Endometrium (tissue), 2 donors: ENCODE results near the gene GLRX5.
"Not testable (repeated sequence)": the region's sequence is repeated elsewhere in the genome, so short reads cannot be mapped to it uniquely, and the experiment has no call there.

ENCODE experiments used
- FAIRE-seq: peaks from 2 replicates; lab custom pipeline; 2012; peaks lifted over from hg19 to GRCh38; lab: Jason Lieb, UNC
- donor health status: control.
- donor health status: control.

GLRX5 gene

DNA sequence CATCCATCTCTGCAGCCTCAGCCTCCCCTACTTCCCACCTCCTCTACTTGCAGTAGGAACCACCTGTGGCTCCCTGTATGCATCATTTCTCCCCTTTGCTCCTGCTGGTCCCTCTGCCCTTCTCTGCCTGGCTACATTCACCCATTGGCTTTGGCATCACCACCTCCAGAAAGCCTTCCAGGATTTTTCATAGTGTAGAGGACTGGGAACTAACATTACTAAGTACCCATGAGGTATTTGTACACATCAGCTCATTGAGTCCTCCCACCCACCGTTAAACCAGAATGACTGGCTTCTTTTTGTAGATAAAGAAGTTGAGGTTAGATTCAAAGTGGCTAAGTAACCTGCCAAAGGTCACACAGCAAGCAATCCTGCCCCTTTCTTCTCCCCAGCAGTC lies 35.5 kb upstream of the GLRX5 start:
- no peak for FAIRE-seq

DNA sequence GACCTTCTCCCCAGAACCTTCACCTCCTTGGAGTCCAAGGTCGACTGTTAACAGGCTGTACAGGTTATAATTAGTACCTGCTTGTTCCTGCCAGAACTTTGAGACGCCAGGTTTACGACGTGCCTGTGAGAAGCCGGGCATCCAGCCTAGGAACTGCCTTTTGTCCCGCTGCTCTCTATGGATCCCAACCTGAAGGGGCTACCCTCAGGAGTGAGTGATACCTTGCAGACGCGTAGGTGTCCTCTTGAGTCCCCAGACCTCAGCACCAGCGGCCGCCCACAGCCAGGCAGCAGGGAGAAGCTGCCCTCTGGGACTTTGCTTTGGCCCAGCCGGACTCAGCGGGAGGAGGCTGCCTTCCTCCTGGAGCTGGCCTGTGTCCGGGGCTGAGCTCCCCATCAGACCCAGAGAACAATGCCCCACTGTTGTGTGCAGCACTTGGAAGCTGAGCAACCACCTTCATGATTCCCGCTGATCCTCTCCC lies 34.6 kb upstream of the GLRX5 start:
- FAIRE-seq: no peak

DNA sequence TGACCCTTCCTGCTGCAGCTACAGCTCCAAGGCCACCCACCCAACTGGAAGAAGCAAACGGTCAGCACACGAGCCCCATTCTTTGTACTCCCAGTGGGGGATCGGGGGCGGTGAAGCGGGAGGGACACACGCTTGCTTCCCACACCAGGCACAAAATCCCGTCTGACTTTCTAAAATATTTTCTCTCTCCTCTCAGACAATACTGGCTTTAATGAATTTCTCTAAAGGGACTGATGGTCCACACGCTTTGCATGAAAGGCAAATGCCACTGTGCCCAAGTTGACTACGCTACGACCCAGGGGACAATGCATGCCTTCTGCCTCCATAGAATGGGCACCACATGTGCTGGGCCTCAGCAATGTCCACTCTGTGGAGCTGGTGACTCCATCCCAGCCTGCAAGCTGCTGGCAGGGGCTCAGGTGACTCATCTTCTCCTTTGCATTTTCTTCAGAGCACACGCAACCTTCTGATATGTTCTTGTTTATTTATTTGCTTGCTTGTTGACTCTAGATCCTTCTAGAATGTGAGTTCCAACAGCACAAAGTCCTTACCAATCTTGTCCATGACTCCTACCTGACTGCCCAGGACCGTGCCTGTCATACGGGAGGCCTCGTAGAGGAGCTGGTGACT lies 34.0 kb upstream of the GLRX5 start:
- FAIRE-seq: no peak

DNA sequence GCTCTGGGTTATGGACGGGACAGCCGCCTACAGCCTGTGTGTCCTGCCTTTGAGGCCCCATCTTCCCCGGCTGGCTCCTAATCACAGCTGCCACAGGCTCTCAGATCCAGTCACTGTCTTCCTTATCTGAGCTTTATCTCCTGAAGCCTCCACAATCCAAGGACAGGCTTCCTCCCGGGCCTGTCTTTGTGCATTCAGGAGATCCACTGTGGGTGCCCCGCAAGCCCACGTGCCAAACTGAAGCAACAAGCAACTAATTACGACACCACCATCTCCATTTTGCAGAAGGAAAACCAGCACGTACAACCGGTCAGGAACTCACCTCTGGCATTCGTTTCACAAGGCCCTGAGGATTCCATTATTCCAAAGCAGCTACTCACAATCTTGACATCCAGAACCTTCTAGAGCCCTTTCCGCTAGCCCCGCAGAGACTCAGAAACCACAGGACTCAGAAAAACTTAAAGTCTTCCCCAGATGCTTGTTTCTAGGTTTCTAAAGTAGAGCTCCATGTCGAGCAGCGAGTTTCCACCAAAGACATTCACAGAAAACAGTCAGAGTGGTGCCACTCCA lies 32.4 kb upstream of the GLRX5 start:
- FAIRE-seq: no peak

DNA sequence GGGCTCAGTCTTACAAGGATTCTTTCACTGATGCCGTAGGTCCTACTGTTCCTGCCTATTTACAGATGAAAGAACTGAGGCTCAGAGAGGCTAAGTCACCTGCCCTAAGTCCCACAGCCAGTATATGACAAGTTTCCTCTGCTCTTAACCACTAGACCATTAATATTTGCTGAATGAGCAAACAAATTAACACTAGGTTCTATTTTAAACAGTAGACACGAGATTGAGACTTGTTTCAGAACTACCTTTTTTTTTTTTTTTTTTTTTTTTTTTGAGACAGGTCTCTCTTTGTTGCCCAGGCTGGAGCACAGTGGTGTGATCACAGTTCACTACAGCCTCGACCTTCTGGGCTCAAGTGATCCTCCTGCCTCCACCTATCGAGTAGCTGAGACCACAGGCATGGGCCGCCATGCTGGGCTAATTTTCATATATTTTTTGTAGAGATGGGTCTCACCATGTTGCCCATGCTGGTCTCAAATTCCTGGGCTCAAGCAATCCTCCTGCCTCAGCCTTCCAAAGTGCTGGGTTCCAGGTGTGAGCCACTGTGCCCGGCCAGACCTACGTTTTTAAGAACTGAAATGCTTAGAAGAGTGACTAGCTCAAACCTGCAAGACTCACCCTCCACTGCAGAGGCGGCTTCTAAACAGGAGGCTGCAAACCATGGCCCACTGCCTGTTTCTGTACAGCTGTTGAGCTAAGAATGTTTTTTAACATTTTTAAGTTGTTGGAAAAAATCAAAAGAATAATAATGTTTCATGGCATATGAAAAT lies 31.3 kb upstream of the GLRX5 start:
- no peak for FAIRE-seq

DNA sequence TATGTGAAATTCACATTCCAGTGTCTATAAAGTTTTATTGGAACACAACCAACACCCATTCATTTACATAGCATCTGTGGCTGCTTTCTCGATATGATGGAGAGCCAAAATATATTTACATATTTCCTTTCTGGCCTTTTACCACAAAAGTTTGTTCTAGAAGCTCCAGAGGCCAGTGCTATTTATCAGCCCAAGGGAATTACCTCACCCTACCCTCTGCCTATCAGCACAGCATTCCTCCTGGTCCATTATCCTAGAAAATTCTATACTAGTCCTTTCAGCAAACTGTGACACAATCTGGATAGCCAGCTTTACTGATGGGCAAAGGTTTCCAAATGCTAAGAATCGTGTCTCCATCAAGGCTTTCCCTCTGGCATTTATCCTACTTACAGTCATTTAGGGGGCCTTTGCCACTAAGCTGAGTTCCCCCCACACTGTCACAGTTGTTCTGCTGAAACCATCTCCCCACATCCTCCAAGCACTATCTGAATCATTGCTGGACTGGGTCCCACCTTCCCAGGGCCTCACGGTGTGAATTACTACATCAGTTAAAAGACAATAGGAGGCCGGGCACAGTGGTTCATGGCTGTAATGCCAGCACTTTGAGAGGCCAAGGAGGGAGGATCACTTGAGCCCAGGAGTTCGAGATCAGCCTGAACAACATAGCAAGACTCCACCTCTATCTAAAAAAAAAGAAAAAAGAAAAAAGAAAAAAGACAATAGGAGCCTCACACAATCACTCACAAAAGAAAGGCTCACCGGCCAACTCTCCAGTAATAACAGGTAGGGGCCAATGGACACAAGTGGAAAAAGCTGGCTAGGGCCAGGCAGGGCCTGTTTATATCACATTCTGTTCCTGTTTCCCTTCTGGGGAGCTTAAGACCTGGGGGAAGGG lies 30.5 kb upstream of the GLRX5 start:
- no peak for FAIRE-seq

DNA sequence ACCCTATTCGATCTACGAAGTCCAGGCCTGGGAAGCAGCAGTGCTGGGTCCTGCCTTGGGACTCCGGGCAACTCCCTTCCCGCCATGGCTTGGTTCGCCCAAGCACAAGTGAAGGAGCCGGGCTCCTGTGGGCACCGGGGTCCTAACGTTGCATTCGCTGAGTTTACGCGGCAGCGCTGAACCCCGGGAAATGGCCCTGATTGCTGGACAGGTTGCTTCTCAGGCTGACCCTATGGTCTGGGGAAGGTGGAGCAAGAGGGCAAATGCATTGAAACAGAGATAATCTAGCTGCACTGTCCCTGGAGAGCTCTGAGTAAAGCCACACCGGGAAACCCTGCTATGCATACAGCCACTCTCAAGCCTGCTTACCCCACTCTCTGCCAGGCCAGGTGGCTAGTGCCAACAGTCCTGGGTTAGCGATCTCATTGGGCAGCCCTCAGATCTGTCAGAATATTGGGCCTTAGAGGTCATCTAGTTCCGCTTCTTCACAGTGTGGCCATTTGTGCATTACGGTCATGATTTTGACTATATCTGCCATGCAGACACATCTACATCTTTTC lies 29.7 kb upstream of the GLRX5 start:
- FAIRE-seq: no peak

DNA sequence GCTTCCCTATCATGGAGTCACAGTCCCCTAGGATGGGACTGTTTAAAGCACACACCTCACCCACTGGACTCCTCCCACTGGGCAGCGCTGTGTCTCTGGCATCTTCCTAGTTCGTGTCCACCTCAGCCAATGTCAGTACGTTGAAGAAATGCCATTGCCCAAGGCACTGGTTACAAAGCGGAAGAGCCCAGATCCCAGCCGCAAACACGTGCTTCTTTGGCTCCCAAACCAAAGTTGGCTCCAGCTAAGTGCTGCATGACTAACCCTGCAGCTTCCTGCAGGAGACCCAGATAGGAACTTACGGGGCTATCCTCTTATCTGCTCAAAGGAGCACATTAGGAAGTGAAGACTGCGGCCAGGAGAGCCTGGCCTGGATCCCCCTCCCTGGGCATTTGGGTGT lies 27.7 kb upstream of the GLRX5 start:
- FAIRE-seq: no peak

DNA sequence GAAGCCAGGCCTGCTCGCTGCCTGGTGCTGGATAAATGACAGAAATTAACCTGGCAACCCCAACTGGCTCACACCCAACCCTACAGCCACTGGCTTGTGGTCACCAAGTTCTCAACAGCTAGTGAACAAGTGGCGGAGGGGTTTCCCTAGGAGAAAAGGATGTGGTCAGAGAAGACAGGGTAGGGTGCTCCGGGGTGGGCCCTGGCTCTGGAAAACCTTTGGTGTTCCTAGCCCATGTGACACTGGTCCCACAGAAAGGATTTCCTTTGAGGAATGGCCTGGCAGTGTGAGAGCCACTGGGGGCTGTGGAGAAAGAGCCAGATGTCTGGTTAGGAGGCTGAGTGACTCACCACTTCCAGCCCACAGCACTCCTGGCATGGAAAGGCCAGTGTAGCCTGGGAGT lies 27.1 kb upstream of the GLRX5 start:
- FAIRE-seq: no peak

DNA sequence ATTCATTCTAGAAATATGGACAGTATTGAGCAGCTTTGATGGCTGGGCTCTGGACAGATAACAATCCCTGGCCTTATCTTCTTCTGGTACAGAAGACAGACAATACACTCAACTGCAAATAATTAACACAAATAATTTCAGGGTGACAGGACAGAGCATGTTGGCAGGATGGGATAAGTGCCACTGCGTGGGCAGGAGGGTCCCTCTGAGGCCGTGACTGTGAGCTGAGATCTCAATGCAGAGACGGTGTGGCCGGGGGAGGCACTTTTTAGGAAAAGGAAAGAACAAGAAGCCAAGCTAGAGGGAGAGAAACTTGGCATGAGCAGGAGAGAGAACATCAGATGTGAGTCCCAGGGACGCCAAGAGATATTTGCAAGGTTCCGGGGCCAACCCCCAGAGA lies 26.5 kb upstream of the GLRX5 start:
- FAIRE-seq: no peak

DNA sequence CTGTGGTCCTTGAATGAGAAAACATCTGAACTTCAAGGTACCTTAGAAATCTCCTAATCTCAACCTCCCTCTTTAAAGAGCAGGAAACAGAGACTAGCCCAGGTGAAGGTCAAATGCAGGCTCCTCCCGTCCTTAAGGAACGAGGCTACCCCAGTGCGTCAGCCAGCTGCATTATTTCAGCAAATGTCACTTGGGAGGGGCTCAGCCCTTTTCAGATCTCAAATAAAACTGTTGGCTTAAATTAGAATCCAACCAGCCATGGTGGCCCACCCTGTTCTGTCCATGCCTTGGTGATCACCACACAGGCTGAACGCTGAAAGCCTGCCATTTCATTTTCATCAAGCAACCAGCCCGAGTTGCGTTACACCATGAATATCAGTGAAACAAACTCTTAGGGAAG lies 25.4 kb upstream of the GLRX5 start:
- no peak for FAIRE-seq

DNA sequence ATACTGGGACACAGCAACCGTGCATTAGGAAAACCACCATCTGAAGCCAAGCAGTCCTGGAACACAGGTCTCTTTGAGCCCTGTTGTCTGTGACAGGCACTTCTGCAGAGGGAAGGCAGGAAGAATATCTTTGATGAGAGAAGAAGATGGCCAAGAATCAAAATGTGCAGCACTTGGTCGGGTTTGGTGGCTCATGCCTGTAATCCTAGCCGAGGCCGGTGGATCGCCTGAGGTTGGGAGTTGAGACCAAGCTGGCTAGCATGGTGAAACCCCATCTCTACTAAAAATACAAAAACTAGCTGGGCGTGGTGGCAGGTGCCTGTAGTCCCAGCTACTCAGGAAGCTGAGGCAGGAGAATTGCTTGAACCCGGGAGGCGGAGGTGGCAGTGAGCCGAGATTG lies 24.5 kb upstream of the GLRX5 start:
- FAIRE-seq: not testable (repeated sequence)

DNA sequence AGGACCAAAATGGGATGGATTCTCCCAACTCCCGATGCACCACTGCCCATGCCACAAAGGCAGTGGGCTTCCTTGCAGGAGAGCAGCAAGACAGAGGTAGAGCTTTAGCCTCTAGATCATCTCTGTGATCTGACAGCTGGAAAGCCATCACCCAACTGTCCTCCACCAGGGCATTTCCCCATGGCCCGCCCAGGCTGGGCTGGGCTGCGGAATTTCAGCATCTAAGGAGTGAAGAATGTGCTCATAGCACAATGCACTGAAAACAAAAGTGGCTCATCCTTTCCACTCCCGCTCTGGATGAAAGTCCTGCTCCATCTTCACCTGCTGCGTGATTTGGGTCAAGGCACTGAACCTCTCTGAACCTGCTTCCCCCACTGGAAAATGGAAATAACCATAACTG lies 24.0 kb upstream of the GLRX5 start:
- FAIRE-seq: no peak

DNA sequence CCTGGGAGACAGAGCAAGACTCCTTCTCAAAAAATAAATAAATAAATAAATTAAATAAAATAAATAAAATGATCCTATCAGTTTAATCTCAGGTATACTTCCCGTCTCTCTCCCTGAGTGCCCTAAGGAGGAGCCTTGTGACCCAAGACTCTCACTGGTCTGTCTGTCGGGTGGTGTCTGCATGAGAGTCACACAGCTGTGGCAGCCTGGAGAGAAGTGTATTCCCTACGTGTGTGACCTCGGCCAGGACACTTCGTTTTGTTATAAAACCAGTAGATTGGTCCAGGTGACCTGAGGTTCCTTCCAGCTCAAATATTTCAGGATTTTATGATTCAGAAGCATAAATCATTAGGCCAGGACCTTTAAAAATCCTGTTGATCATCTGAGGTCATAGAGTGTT lies 23.2 kb upstream of the GLRX5 start:
- no peak for FAIRE-seq

DNA sequence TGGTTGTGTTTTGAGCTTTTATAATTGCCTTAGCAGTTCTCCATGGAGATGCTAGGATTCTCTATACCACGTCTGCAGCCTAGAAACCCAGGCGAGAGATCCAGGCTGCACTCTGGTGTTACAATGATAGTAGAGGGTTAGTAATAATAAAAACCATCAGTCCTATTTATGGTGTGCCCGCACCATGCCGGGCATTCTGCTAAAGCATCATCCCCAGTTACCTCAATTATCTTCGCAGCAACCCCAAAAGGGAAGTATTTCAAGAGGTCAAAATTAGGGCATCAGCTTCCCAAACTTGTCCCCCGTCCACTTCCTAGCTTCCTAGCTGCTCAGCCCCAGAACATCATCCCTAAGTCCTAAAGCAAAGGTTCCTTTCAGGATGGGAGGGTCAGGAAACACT lies 21.6 kb upstream of the GLRX5 start:
- no peak for FAIRE-seq

DNA sequence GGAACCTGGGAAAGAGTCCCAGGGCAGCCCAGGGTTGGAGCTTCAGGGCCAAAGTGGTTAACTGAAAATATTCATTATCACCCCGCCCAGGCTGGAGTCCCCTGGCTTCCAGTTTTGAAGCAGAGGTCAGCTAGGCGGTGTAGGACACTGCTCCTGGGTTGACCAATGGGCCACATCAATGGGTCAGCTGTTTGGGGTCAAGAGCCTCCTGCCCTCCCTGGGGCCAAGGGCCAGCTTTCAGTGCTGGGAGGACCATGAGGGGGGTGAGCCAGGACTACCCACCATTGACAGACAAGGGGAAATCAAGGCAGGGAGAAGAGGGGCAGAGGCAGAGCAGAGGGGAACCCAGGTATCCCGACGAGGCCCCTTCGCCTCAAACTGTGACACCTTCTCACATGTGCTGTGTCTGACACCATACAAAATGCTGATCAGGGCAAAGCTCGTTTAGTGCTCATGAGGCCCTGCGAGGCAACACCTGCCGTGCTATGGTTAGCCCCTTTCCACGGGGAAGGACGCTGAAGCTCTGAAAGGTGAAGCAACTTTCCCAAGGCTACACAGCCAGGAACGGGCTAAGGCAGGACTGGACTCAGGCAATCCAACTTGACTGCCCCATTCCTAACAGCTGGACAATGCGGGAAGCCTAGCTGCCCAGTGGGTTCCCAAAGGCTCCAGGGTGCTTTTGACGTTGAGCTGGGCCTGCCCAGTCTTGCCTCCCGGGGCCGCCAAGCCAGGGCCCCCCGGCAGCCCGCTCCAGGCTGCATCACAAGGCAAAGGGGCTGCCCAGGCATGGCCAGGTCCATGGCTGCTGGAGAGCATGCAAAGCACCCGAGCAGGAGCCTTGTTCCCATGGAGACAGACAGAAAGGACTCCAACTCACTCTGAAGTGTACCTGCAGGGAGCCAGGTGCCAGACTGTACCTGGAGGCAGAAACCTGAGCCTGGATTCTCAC lies 20.4 kb upstream of the GLRX5 start:
- FAIRE-seq: no peak

DNA sequence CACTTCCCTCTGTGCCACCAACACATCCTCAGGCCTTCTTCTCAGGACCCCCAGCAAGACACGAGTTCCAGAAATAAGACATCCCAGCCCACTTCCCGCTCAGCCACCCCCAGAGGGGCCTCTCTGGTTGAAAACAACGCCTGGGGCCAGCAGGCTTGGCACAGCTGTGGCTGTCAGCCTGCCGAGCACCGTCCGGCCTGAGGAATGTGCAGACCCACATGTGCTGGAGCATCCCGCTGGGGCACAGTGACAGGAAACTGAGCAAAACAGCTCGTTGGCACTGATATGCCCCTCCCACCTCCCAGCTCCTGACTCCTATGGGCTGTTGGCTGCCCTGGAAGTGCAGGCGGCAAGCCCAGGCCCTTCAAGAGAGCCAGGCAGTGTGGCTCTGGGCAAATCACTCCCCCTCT lies 19.8 kb upstream of the GLRX5 start:
- FAIRE-seq: no peak

DNA sequence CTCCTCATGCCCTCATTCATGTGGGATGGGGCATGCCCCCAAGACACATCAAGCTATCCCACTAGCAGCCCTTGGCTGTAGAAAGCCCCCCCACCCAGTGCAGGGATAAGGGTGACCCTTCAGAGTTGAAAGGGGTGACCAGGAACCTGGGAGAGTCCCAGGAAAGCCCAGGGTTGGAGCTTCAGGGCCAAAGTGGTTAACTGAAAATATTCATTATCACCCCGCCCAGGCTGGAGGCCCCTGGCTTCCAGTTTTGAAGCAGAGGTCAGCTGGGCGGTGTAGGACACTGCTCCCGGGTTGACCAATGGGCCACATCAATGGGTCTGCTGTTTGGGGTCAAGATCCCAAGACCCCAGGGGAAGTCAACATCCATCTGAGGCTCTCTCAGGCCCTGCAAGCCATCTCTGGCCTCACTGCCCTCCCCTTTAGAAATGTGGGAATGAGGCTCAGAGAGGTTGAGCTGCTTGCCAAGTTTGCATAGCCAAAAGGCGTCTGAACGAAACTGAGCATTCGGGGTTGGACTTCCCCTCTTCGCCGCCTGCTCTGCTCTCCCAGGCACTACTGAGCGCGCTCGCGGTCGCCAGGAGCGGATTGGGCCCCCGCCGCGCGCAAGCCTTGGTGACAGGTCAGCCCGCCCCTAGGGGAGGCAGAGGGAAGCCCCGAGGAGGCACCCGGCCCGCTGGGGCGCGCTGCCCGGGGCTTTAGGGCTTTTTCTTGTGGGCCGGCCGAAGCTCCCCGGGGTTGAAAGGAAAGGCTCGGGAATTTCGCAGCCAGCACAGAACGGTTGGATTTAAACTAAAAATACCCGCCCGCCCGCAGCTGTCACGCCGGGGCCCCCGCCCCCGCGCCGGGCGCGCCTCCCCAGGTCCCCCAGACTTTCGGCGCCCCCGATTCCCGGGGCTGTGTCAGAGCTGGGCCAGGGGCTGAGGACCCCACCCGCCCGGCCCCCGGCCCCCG lies 19.0 kb upstream of the GLRX5 start:
- FAIRE-seq: no peak

DNA sequence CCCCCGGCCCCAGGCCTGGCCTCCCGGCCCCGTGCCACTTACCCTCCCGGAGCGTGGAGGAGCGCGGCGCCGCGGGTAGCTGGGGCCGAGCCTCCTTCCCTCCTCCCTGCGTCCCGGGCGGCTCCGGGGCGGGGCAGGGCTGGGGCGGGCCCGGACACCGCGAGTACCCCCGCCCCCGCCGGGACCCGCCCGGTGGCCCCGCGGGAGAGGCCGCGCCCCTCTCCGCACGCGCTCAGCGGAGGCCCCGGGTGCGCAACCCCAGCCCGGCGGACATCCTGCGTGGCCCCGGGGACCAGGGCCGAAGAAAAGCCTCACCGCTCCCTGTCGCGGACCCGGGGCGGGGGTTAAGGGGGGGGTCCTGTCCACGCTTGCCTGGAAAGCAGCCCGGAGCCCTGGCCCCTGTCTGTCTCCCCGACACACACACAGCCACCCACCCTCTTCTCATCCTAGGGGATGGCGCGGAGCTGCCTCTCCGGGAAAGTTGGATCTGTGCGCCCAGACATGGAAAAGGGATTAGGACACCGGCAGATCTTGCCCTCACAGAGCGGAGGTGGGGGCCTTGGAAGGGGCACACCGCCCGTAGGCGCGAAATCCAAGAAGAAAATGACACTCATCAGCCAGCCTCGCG lies 18.2 kb upstream of the GLRX5 start, which contains the start of gene SYNE3:
Gene SYNE3, minus strand, starts transcription at position 97 of the 628 bp plus-strand sequence. CDS start 40,829 bp downstream, outside the sequence.
- no peak for FAIRE-seq
